Measurements from ENCODE around the gene ZNF575.

ZNF575 gene, protein sequence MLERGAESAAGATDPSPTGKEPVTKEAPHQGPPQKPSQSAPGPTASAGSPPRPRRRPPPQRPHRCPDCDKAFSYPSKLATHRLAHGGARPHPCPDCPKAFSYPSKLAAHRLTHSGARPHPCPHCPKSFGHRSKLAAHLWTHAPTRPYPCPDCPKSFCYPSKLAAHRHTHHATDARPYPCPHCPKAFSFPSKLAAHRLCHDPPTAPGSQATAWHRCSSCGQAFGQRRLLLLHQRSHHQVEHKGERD

DNA sequence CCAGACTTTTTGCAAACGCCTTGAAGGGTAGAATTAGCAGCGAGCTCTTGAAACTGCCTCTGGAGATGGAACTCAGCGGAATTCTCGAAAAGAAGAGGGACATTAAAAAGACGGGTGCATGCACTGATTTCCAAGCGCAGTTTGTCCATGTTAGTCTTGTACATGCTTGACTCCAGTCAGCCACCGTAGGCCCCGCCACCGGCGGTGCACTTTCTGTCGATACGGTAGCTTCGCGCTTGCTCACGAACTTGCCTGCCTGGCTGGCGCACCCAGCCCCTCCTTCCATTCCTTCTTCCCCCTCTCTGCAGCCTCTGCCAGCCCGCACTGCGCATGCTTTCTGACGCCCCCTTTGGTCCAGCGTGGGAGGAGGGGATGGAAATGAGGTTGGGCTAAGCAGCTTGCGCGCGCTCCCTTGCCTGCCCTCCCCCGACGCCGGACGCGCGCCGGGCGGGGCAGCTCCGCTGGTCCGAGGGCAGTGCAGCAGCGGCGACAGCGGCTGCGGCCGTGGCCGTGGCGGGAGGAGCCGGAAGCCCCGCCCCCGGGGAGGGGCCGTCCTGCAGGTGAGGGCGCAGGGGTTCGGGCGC is at the start of gene ZNF575:
TSS of gene ZNF575 (plus strand) at position 227 of the 584 bp plus-strand sequence. CDS start 1,235 bp downstream, outside the sequence.
- DNase-seq, result peak; percentile 36 to 83

DNA sequence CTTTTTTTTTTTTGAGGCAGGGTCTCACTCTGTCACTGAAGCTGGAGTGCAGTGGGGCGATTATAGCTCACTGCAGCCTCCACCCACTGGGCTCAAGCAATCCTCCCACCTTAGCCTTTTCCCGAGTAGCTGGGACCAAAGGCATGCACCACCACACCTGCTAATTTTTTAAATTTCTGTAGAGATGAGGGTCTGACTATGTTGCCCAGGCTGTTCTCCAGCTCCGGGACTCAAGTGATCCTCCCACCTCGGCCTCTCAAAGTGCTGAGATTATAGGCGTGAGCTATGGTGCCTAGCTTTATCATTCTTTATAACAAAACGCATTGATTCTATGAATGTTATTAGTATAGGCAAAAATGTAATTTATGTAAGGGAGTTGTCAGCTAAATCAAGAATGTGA is 49.7 kb upstream of the ZNF575 start:
- DNase-seq, result no peak

DNA sequence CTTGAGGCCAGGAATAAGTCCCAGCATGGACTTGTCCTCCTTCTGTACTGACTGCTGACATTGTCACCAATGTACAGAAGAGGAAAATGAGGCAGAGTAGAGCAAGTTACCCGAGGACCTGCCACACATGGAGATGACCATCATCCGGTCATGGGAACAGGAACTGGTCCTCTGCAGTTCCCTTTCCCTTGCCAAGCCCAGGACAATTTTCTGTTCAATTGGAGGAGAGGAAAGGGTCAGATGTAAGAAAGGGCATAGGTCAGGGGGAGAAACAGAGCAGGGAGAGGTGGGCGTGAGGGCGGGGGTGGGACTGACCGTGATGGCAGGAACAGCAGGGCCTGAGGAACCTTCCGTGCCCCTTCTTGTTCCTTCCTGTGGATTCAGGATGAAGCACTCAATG is 47.0 kb upstream of the ZNF575 start:
- no peak for DNase-seq

- DNase-seq, result no peak
Measured at GRCh38 chr19:43486412-43486811, 46.6 kb upstream of the ZNF575 start.

DNA sequence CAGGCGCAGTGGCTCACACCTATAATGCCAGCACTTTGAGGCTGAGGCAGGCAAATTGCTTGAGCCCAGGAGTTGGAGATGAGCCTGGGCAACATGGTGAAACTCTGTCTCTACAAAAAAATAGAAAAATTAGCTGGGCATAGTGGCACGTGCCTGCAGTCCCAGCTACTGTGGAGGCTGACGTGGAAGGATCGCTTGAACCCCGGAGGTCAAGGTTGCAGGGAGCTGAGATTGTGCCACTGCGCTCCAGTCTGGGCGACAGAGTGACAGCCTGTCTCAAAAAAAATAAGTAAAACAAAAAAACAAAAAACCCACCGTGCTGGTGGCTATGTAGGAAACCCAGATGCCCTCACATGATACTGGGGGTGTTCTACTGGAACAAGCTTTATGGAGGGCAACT is 44.8 kb upstream of the ZNF575 start:
- DNase-seq, result no peak

GRCh38 chr19:43489310-43489709 is 43.7 kb upstream of the ZNF575 start:
- no peak for DNase-seq

DNA sequence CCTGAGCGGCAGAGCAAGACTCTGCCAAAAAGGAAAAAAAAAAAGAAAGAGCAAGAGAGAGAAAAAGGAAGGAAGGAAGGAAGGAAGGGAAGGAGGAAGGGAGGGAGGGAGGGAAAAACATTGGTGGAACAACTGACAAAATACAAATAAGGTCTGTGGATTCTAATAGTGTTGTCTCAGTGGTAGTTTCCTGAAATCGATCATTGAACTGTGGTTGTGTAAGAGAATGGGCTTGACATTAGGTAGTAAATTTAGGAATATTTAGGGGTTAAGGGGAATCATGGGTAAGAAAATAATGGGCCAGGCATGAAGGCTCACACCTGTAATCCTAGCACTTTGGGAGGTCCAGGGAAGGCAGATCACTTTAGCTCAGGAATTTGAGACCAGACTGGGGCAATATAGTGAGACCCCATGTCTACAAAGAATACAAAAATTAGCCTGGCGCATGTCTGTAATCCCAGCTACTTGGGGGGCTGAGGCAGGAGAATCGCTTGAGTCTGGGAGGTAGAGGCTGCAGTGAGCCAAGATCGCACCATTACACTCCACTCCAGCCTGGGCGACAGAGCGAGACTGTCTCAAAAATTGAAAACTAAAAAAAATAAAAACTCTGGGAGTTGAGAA is 42.9 kb upstream of the ZNF575 start:
- no peak for DNase-seq

- DNase-seq, result no peak
Measured at GRCh38 chr19:43490759-43491158, 42.2 kb upstream of the ZNF575 start.

- DNase-seq, result no peak
Measured at GRCh38 chr19:43495082-43495481, 37.9 kb upstream of the ZNF575 start.

DNA sequence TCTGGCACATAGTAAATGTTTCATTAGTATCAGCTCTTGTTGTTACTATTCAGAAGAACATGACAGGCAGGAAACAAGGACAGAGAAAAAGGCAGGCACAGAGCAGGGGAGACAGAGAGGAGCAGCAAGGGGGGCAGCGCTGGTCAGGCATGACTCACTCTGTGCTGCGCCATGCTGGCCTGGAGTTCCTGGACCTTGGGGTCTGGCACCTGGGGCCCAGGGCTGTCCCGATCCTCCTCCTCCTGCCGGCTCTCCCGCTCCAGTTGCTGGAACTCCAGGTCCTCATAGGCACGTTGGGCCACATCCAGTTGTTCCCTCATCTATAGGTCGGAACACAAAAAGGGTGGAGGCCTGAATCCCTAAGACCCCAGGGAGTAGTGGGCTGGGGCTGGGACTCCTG is 36.0 kb upstream of the ZNF575 start:
- DNase-seq, result no peak

DNA sequence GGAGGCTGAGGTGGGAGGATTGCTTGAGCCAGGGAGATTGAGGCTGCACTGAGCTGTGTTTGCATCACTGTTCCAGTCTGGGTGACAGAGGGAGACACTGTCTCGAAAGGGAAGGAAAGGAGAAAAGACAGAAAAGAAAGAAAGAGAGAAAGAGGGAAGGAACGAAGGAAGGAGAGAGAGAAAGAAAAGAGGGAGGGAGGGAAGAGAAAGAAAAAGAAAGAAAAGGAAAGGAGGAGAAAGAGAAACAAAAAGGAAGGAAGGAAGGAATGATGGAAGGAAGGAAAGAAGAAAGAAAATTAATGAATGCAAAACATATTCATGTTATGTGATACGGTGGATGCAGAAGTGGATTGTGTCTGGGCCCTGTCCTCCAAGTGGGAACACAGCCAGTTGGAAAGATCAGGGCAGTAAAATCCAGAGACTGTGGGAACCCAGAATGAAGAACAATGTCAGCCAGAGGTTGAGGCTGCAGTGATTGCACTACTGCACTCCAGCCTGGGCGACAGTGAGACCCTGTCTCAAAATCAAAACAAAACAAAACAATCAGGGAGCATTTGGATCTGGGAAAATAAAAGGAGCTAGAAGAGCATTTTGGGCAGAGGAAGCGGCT is 34.6 kb upstream of the ZNF575 start:
- DNase-seq, result no peak

GRCh38 chr19:43499042-43499441 is 33.9 kb upstream of the ZNF575 start:
- DNase-seq, result no peak

- no peak for DNase-seq
Measured at GRCh38 chr19:43501661-43502418, 31.1 kb upstream of the ZNF575 start.

- DNase-seq, result no peak
Measured at GRCh38 chr19:43502419-43502976, 30.5 kb upstream of the ZNF575 start.

- DNase-seq, result no peak
Measured at GRCh38 chr19:43503501-43504425, 29.2 kb upstream of the ZNF575 start.

- no peak for DNase-seq
Measured at GRCh38 chr19:43504426-43505185, 28.4 kb upstream of the ZNF575 start, which contains the start of gene PHLDB3. Gene PHLDB3 (minus strand): TSS chr19:43504746. CDS start chr19:43504118, 628 bp downstream.

GRCh38 chr19:43505186-43505456 is 27.9 kb upstream of the ZNF575 start:
- DNase-seq, result no peak

- DNase-seq, result no peak
Measured at GRCh38 chr19:43505941-43506340, 27.0 kb upstream of the ZNF575 start.

DNA sequence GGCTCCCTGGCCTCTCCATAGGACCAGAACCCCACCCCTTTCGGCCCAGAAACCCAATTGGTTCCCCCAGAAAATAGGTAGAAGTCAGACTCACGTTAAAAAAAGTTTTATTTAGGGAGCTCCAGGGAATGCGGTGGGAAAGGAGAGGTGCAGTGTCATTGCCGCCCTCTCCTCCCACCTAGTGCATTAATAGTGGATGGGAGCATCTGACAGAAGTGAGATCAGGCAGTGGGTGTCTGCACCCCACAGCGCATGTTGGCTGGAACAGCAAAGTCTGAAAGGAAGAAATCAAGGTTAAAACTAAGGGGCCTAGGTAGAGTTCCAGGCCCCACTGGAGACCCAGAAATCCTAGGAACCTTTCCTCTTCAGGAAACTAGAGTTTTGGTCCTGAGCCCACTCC is 26.4 kb upstream of the ZNF575 start:
- no peak for DNase-seq

DNA sequence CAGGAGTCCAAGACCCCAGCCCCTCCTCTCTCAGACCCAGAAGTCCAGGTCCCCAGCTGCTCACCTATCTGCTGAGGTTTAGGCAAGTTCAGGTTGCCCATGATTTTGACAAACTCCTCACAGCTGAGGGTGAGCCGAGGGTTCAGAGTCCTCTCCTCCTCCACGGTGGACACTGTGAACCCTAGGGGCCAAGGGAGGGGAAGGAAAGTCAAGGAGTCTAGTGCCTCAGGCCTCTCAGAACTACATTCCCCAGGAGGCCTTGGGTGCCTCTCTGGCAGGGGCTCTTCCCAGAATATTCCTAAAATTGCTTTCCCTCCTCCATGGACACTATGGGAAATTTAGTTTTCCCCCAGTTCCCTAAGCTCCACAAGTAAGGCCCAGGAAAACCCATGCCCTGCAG is 25.1 kb upstream of the ZNF575 start:
- no peak for DNase-seq

DNA sequence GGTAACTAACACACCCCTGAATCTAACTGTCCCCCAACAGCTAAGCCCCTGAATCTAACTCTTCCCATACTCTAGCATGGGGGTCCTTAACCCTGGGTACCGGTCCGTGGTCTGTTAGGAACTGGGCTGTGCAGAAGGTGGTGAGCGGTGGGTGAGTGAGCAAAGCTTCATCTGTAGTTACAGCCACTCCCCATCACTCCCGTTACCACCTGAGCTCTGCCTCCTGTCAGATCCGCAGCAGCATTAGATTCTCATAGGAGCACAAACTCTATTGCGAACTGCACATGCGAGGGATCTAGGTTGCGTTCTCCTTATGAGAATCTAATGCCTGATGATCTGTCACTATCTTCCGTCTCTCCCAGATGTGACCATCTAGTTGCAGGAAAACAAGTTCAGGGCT is 22.3 kb upstream of the ZNF575 start:
- DNase-seq, result no peak
